HK-2 (cell line): Measurements from ENCODE around the gene PCNX1.

Experiments
- DNase-seq: peaks from one replicate; pipeline ENCODE4 v3.0.0-alpha.2; 2018; ENCODE audit not compliant: unreplicated experiment

The PCNX1 gene

DNA sequence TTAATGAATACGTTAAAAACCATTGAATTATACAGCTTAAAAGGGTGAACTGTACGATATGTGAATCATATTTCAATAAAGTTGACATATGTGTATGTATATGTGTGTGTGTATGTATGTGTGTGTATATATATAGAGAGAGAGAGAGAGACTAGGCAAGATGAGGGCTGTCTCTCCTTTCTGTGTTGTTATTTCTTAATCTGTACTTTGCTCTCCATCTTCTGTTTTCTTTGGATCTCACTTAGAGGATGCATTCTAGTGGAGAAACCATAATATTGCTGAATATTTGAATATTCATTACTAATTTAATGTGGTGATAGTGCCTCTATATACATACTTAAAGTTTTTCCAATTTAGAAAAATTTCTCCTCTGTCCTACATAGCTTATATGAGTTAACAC lies 50.5 kb downstream of the PCNX1 start:
- no peak for DNase-seq

DNA sequence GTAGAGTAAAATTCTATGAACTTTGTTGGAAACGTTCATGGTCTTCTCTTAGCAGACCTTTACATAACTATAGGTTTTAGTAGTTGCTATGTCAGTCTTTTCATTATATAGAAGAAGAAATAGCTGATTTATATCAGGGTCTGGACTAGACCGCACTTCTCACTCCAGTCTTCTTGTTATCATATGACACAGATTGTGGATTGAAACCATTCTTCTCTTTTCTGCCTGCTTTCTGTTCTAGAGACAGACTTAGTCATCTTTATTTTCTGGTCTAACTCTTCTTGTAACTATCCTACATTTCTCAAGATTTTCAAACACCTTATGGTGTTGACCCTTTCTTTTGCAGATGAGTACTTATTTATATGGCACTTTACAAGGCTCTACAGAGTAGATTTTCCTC lies 55.7 kb downstream of the PCNX1 start:
- DNase-seq, result no peak

GRCh38 chr14:70964492-70964891 lies 57.2 kb downstream of the PCNX1 start:
- DNase-seq, result no peak

GRCh38 chr14:70971560-70971959 lies 64.3 kb downstream of the PCNX1 start:
- no peak for DNase-seq

DNA sequence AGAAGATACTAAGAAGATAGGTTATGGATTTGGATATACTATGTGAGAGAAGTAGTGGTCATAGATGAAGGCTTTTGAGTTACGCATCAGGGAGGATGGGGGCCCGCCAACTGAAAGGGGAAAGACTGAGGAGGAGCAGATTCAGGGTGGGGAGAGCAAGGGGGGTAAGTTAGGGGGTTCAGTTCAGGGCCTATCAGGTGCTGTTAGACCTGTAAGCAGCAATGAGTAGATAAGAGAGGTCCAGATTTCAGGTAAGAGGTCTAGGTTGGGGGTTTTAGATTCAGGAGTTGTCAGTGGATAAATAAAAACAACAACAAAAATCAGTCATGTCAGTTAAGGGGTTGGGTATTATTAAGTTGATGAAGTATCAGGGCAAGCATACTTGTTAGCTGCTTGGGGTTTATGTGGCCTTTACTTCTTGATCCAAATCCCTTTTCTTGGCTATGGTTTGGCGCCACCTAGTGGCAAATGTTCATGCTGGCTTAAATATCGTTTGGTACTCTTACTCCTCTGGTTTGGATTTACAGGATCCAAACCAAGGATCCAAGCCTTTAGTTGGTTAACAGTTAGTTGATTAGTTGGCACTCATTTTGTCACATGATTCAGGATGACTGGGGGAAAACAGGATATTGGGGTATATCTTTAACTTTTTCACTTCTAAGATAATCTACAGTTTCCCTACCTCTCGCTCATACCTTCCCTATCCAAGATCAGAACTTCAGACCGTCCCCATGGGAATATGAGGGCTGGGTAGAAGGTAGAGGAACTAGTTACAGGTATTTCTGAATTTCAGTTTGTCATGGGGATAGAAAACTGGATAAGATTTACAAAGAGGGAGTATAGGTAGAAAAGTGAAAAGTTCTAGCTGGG lies 65.1 kb downstream of the PCNX1 start:
- peak; percentile 73 for DNase-seq

DNA sequence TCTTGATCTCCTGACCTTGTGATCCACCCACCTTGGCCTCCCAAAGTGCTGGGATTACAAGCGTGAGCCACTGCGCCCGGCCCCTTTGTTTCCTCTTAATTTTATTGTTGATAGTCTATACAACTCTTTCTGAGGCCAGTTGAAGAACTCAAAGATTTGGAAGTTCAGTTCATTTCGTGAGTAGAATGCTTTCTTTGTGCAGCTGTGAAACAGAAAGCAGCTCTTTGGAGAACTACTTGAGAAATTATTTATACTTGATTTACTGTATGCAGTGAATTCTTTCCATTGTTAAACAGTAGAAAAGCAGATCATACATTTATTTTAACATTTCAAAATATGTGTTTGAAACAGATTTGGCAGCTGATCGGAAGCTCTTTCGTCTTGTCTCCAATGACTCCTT lies 69.3 kb downstream of the PCNX1 start:
- no peak for DNase-seq

- DNase-seq, result no peak
These were observed 74.0 kb downstream of the PCNX1 start for GRCh38 chr14:70981000-70981952.

DNA sequence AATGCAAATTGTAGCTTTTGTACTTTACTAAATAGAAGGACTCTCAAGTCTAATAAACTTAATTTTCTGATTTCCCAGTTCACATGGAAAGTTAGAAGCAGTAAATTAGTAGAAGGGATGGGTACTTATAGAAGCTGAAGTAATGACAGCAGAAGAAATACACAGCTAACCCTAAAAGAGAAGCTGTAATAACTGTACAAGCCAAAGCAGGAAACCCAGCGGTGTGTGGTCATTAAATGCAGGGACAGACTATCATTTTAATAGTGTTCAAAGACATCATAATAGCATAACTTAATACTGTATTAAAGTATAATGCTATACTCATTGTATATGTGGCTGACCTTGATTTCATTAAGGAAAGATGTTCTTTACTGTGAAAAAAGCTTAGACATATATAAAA lies 74.9 kb downstream of the PCNX1 start:
- DNase-seq, result no peak

GRCh38 chr14:70987041-70987440 lies 79.8 kb downstream of the PCNX1 start:
- DNase-seq, result no peak

DNA sequence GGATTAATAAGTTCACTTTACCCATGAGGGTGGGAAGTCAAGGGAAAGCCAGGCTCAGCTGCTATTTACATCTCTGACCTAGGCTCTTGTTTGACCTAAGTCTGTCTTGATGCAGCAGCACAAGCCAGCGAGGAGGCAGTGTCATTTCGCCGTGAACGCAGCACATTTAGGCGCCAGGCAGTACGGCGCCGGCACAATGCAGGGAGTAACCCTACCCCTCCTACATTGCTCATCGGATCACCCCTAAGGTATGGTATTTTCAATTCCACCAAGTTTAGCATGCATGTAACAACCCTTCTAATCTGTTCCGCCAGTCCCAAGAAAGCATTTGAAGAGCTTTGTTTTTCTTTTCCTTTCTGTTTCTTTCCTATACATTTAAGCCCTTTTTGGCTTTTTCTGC lies 81.2 kb downstream of the PCNX1 start:
- DNase-seq, result no peak

GRCh38 chr14:70993931-70994330 lies 86.7 kb downstream of the PCNX1 start:
- no peak for DNase-seq

DNA sequence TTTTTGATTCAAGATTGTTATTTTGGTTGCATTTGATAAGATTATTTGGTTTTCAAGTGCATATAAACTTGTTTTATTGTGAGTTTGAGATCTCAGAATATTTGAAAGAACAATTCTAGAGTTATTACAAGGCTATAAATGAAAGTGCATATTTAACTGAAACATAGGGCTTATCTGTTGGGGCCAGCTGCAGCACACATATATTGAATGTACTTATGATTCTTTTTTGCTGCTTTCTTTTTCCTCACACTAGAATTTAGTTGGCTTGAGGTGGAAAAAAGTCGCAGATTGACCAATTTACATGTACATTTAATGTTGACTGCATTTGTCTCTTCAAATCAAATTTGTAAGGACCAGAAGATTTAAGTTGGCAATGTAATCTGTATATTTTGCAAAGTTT lies 88.0 kb downstream of the PCNX1 start:
- DNase-seq, result no peak

DNA sequence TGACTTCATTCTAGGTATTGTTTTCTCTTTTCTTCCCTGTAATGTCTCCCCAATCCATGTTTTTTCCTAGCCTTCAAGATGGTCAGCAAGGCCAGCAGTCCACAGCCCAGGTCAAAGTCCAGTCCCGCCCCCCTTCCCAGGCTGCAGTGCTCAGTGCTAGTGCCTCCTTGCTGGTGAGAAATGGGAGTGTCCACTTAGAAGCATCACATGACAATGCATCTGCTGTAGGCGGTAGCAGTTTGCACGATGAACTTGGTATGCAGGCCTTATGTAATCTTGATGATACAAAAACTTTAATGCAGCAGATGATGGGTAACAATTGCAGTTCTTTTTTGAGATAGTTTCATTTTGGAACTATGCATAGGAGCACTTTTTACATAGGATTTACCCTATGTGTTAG lies 88.4 kb downstream of the PCNX1 start:
- no peak for DNase-seq

DNA sequence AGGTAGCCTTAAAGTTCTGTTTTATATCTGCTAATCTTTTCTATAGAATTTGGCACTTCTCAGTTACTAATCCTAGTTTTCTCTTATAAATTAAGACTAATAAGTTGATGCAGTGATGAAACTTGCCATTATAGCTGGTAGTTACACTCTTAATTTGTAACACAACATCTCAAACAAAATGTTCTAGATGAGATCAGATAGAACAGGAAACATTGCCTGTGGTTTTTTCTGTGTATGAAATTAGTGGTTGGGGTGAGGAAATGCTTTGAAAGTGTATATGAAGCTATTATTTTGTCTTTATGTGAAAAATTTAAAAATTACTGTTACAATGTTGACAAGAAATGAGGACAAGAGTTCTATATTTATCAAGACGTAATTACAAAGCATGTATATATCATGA lies 91.9 kb downstream of the PCNX1 start:
- no peak for DNase-seq

DNA sequence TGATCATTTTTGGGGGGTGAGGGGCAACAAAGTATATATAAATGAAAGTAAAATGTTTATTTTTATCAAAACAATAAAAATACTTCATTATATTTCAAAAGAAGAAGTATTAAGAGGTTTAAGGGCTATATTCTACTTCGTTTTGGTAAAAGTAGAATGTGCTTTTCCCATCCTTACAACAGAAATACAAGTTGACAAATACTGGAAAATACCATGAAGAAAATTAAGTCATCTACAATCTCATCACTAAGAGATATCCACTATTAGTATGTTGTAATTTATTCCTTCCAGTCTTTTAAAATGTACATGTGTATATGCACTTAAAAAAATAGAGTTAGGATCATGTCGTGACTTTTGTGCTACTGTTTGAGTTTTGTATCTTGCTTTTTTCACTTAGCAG lies 92.8 kb downstream of the PCNX1 start:
- DNase-seq, result no peak

- no peak for DNase-seq
These were observed 94.5 kb downstream of the PCNX1 start for GRCh38 chr14:71001742-71002141.

- no peak for DNase-seq
These were observed 95.9 kb downstream of the PCNX1 start for GRCh38 chr14:71003156-71003555.

- DNase-seq, result no peak
These were observed 97.2 kb downstream of the PCNX1 start for GRCh38 chr14:71004481-71004880.

DNA sequence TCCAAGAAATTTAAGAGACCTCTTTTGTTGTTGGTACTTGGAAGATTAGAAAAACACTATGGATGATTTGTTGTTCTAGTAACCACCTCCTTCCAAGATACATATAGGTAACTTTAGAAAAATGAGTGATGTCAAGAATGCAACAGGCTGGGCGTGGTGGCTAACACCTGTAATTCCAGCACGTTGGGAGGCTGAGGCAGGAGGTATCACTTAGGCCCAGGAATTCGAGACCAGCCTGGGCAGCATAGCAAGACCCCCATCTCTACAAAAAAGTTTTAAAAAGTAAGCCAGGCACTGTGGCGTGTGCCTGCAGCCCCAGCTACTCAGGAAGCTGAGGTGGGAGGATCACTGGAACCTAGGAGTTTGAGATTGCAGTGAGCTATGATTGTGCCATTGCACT lies 97.8 kb downstream of the PCNX1 start:
- DNase-seq, result no peak

DNA sequence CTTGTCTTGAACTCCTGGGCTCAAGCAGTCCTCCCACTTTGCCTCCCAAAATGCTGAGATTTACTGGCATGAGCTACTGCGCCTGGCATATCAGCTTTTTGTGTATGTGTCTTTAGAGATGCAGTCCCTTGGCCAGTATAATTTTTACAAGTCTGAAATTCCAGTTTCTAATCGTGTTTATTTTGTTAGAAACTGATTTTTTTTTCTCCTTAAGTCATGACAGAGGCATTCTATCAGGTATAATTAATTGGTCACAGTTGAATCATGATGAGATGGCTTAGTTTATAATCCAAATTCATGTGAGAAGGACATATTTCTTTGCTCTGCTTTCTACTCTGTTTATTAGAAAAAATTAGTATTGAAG lies 98.9 kb downstream of the PCNX1 start:
- DNase-seq, result no peak

- DNase-seq, result no peak
These were observed 104.2 kb downstream of the PCNX1 start for GRCh38 chr14:71011479-71011878.

GRCh38 chr14:71012888-71013287 lies 105.6 kb downstream of the PCNX1 start:
- no peak for DNase-seq
